HG03060 (cell line): ENCODE results near the gene CFAP73.

Source experiments
- ATAC-seq: cut with Tn5 transposase; IDR thresholded peaks from one replicate; pipeline ENCODE4 v1.9.1; 2021; ENCODE audit warnings: low read depth, moderate number of reproducible peaks; ENCODE audit not compliant: unreplicated experiment

The CFAP73 gene

GRCh38 chr12:113119980-113120669 lies 29.4 kb upstream of the CFAP73 start:
- no peak for ATAC-seq

GRCh38 chr12:113120670-113121370 lies 28.7 kb upstream of the CFAP73 start:
- ATAC-seq, result no peak

GRCh38 chr12:113127791-113128199 lies 21.7 kb upstream of the CFAP73 start:
- no peak for ATAC-seq

GRCh38 chr12:113128802-113129663 lies 20.5 kb upstream of the CFAP73 start:
- ATAC-seq, result no peak

- no peak for ATAC-seq
Observed at GRCh38 chr12:113129664-113130456, 19.7 kb upstream of the CFAP73 start.

- ATAC-seq, result no peak
Observed at GRCh38 chr12:113130457-113131135, 18.9 kb upstream of the CFAP73 start.

GRCh38 chr12:113131556-113131955 lies 18.0 kb upstream of the CFAP73 start:
- ATAC-seq, result no peak

- ATAC-seq, result no peak
Observed at GRCh38 chr12:113133036-113133435, 16.5 kb upstream of the CFAP73 start.

- no peak for ATAC-seq
Observed at GRCh38 chr12:113133666-113134065, 15.9 kb upstream of the CFAP73 start.

GRCh38 chr12:113134071-113134470 lies 15.5 kb upstream of the CFAP73 start:
- ATAC-seq, result no peak

GRCh38 chr12:113134521-113134951 lies 15.0 kb upstream of the CFAP73 start:
- no peak for ATAC-seq

- no peak for ATAC-seq
Observed at GRCh38 chr12:113135178-113136127, 14.1 kb upstream of the CFAP73 start, which contains the start of gene RASAL1. Gene RASAL1 (minus strand): TSS chr12:113135761. CDS start chr12:113135462, 299 bp downstream.

GRCh38 chr12:113136128-113136989 lies 13.2 kb upstream of the CFAP73 start:
- no peak for ATAC-seq

- no peak for ATAC-seq
Observed at GRCh38 chr12:113136990-113137511, 12.5 kb upstream of the CFAP73 start.

- no peak for ATAC-seq
Observed at GRCh38 chr12:113137861-113138783, 11.4 kb upstream of the CFAP73 start.

- no peak for ATAC-seq
Observed at GRCh38 chr12:113138826-113139225, 10.7 kb upstream of the CFAP73 start.
